GF-D8 (cell line): ENCODE data around the gene CCDC73.
"Not testable (repeated sequence)": the region's sequence is repeated elsewhere in the genome, so short reads cannot be mapped to it uniquely, and the experiment has no call there.

Source experiments
- DNase-seq: peaks from one replicate; lab custom pipeline; 2025; lab: John Stamatoyannopoulos, UW

Gene CCDC73

GRCh38 chr11:32796425-32796824, 2.0 kb upstream of the CCDC73 start:
- no peak for DNase-seq

- DNase-seq, result no peak
These were observed 1.4 kb downstream of the CCDC73 start for GRCh38 chr11:32792948-32793475.

GRCh38 chr11:32792111-32792947, 2.1 kb downstream of the CCDC73 start:
- no peak for DNase-seq

GRCh38 chr11:32790916-32791315, 3.5 kb downstream of the CCDC73 start:
- no peak for DNase-seq

GRCh38 chr11:32786811-32787210, 7.7 kb downstream of the CCDC73 start:
- no peak for DNase-seq

- no peak for DNase-seq
These were observed 9.2 kb downstream of the CCDC73 start for GRCh38 chr11:32785262-32785661.

- no peak for DNase-seq
These were observed 12.7 kb downstream of the CCDC73 start for GRCh38 chr11:32781721-32782120.

GRCh38 chr11:32780839-32781238, 13.6 kb downstream of the CCDC73 start:
- not testable (repeated sequence) for DNase-seq

- no peak for DNase-seq
These were observed 15.3 kb downstream of the CCDC73 start for GRCh38 chr11:32779136-32779535.

- DNase-seq, result no peak
These were observed 18.6 kb downstream of the CCDC73 start for GRCh38 chr11:32775908-32776307.

GRCh38 chr11:32774081-32774480, 20.4 kb downstream of the CCDC73 start:
- DNase-seq, result no peak

GRCh38 chr11:32772731-32773130, 21.7 kb downstream of the CCDC73 start:
- DNase-seq, result no peak

GRCh38 chr11:32761774-32762173, 32.7 kb downstream of the CCDC73 start:
- not testable (repeated sequence) for DNase-seq

GRCh38 chr11:32758291-32758690, 36.2 kb downstream of the CCDC73 start:
- no peak for DNase-seq

GRCh38 chr11:32753181-32753580, 41.3 kb downstream of the CCDC73 start:
- not testable (repeated sequence) for DNase-seq

- no peak for DNase-seq
These were observed 42.5 kb downstream of the CCDC73 start for GRCh38 chr11:32752001-32752400.

- DNase-seq, result no peak
These were observed 43.1 kb downstream of the CCDC73 start for GRCh38 chr11:32751381-32751780.

GRCh38 chr11:32729976-32730375, 64.5 kb downstream of the CCDC73 start:
- no peak for DNase-seq

- DNase-seq, result no peak
These were observed 71.1 kb downstream of the CCDC73 start for GRCh38 chr11:32723332-32723731.

GRCh38 chr11:32722255-32722654, 72.2 kb downstream of the CCDC73 start:
- DNase-seq, result no peak

- DNase-seq, result no peak
These were observed 81.0 kb downstream of the CCDC73 start for GRCh38 chr11:32713496-32713895.

GRCh38 chr11:32708978-32709377, 85.5 kb downstream of the CCDC73 start:
- DNase-seq, result not testable (repeated sequence)

GRCh38 chr11:32706985-32707741, 87.3 kb downstream of the CCDC73 start:
- no peak for DNase-seq
